OCI-LY1 (cell line): Measurements from ENCODE around the gene BRSK1.

Experiments used
- CTCF ChIP-seq: fragments of 200-600 bp; sonication (generic), shearing (Covaris generic); IDR thresholded peaks from 2 replicates; pipeline ENCODE4 v1.5.1; 2017; ENCODE audit warnings: mild to moderate bottlenecking, antibody characterized with exemption, low read length, moderate library complexity, mixed read lengths
- EZH2 ChIP-seq: fragments of 200-600 bp; sonication (generic), shearing (Covaris generic); IDR thresholded peaks from 2 replicates; pipeline ENCODE4 v1.8.0; 2017; ENCODE audit warnings: borderline replicate concordance, mixed run types, mild to moderate bottlenecking, antibody characterized with exemption, low read length, moderate library complexity, mixed read lengths

- TF ChIP-seq EZH2 (no peak), CTCF (no peak)
These were observed 17.0 kb upstream of the BRSK1 start for GRCh38 chr19:55266840-55267239.
